Neural cell (in vitro differentiated cells): ENCODE measurements around the gene WASF1. TPM values are rescaled to one million over a fixed set of nuclear protein-coding genes. Genes with fewer than 3 reads are reported as not detected.

Source experiments
- H2AFZ ChIP-seq: fragments of 200-600, 300-800 bp; sonication (generic), shearing (Covaris generic); 2 replicates; pipeline ENCODE4 v1.6.0; 2014; ENCODE audit warnings: low read depth, mild to moderate bottlenecking, antibody characterized with exemption, low read length, moderate library complexity
- H3F3A ChIP-seq: fragments of 200-600 bp; shearing (Covaris generic); 2 replicates; pipeline ENCODE4 v1.6.1; 2016; ENCODE audit warnings: mild to moderate bottlenecking, moderate library complexity, mixed read lengths, antibody characterized with exemption, low read length; ENCODE audit not compliant: insufficient read depth, poor library complexity, severe bottlenecking
- H3K27ac ChIP-seq: fragments of 200-600, 300-800 bp; sonication (generic), shearing (Covaris generic); 2 replicates; pipeline ENCODE4 v1.5.1; 2014; ENCODE audit warnings: mild to moderate bottlenecking, low read length, moderate library complexity
- H3K27me3 ChIP-seq: fragments of 300-800, 200-600 bp; sonication (generic), shearing (Covaris generic); 2 replicates; pipeline ENCODE4 v1.6.0; 2014; ENCODE audit warnings: mild to moderate bottlenecking, low read depth, low read length, moderate library complexity; ENCODE audit not compliant: insufficient read depth
- H3K36me3 ChIP-seq: fragments of 300-800, 200-600 bp; sonication (generic), shearing (Covaris generic); 2 replicates; pipeline ENCODE4 v1.5.1; 2014; ENCODE audit warnings: mild to moderate bottlenecking, antibody characterized with exemption, low read length, moderate library complexity; ENCODE audit not compliant: insufficient read depth
- H3K4me2 ChIP-seq: fragments of 300-800, 200-600 bp; sonication (generic), shearing (Covaris generic); 2 replicates; pipeline ENCODE4 v1.6.0; 2014; ENCODE audit warnings: mild to moderate bottlenecking, low read length
- H3K4me3 ChIP-seq: fragments of 300-800, 200-600 bp; sonication (generic), shearing (Covaris generic); 2 replicates; pipeline ENCODE4 v1.5.1; 2014; ENCODE audit warnings: mild to moderate bottlenecking, low read length, moderate library complexity
- H3K79me2 ChIP-seq: fragments of 200-600 bp; shearing (Covaris generic); replicated peaks from 2 replicates; pipeline ENCODE4 v1.6.0; 2014; ENCODE audit warnings: mild to moderate bottlenecking, low read length, moderate library complexity; ENCODE audit not compliant: insufficient read depth
- H3K9ac ChIP-seq: fragments of 300-800, 200-600 bp; sonication (generic), shearing (Covaris generic); 2 replicates; pipeline ENCODE4 v1.6.1; 2016; ENCODE audit warnings: mild to moderate bottlenecking, low read length, mixed read lengths
- H3K9me2 ChIP-seq: fragments of 200-600 bp; shearing (Covaris generic); 2 replicates; pipeline ENCODE4 v1.6.1; 2016; ENCODE audit warnings: mild to moderate bottlenecking, low read length, mixed read lengths; ENCODE audit not compliant: insufficient read depth
- H3K9me3 ChIP-seq: fragments of 200-600, 300-800 bp; sonication (generic), shearing (Covaris generic); 2 replicates; pipeline ENCODE4 v1.6.1; 2016; ENCODE audit warnings: mild to moderate bottlenecking, mixed run types, low read length, moderate library complexity, mixed read lengths
- H4K20me1 ChIP-seq: fragments of 200-600 bp; shearing (Covaris generic); 2 replicates; pipeline ENCODE4 v1.6.1; 2016; ENCODE audit warnings: mild to moderate bottlenecking, mixed run types; ENCODE audit not compliant: insufficient read depth
- CTCF ChIP-seq: fragments of 450-650 bp; IDR thresholded peaks from 2 replicates; pipeline ENCODE4 v1.5.1; 2014; ENCODE audit warnings: antibody characterized with exemption, mild to moderate bottlenecking, moderate library complexity; ENCODE audit not compliant: poor library complexity, severe bottlenecking
- EP300 ChIP-seq: fragments of 450-650 bp; conservative IDR thresholded peaks from 2 replicates; pipeline ENCODE4 v1.6.1; 2014; ENCODE audit warnings: antibody characterized with exemption, mild to moderate bottlenecking, moderate library complexity; ENCODE audit not compliant: poor library complexity, severe bottlenecking
- EZH2 ChIP-seq: fragments of 200-600, 300-800 bp; shearing (Covaris generic), sonication (generic); IDR thresholded peaks from 2 replicates; pipeline ENCODE4 v1.6.1; 2014; ENCODE audit warnings: antibody characterized with exemption, low read length, borderline replicate concordance, mild to moderate bottlenecking; ENCODE audit not compliant: insufficient read depth, poor library complexity, severe bottlenecking
- MXI1 ChIP-seq: fragments of 450-650 bp; conservative IDR thresholded peaks from 2 replicates; pipeline ENCODE4 v1.6.1; 2014; ENCODE audit warnings: antibody characterized with exemption, mild to moderate bottlenecking; ENCODE audit not compliant: poor library complexity, severe bottlenecking
- POLR2AphosphoS5 ChIP-seq: IDR thresholded peaks from 2 replicates; pipeline ENCODE4 v1.6.1; 2012
- RAD21 ChIP-seq: fragments of 450-650 bp; conservative IDR thresholded peaks from 2 replicates; pipeline ENCODE4 v1.6.1; 2014; ENCODE audit warnings: antibody characterized with exemption, mild to moderate bottlenecking, moderate library complexity
- REST ChIP-seq: IDR thresholded peaks from 2 replicates; pipeline ENCODE4 v1.6.1; 2012; ENCODE audit warnings: borderline replicate concordance
- SMC3 ChIP-seq: fragments of 450-650 bp; conservative IDR thresholded peaks from 2 replicates; pipeline ENCODE4 v1.6.1; 2014; ENCODE audit warnings: antibody characterized with exemption, mild to moderate bottlenecking, moderate library complexity; ENCODE audit not compliant: poor library complexity
- TAF1 ChIP-seq: IDR thresholded peaks from 2 replicates; pipeline ENCODE4 v1.6.1; 2012; ENCODE audit warnings: low read depth
- polyA plus RNA-seq: library from polyadenylated mRNA; depleted of rRNA; stranded (reverse); fragments of >200 nt; gene quantifications from 2 replicates; pipeline ENCODE4 v1.2.3, GENCODE V29; 2014

The WASF1 gene
- polyA plus RNA-seq, 1 donor from 2014 or later = 89.7 TPM

GRCh38 chr6:110089323-110089722, 90.1 kb downstream of the WASF1 start:
- Histone ChIP-seq H3K79me2 (no peaks in the 10 kb centered on the region), H3K9me3 (no peaks in the 10 kb centered on the region), H3K27ac (no peak overlapping the region), H3K9ac (no peak overlapping the region), H3K4me2 (no peak overlapping the region), H3F3A (no peaks in the 10 kb centered on the region), H3K36me3 (peaks cover 5% of the 10 kb centered on the region), H2AFZ (no peak overlapping the region), H3K27me3 (no peaks in the 10 kb centered on the region), H4K20me1 (no peaks in the 10 kb centered on the region), H3K4me3 (no peak overlapping the region), H3K9me2 (no peaks in the 10 kb centered on the region)
- TF ChIP-seq SMC3 = no peak
- no peak for TF ChIP-seq EP300
- no peak for TF ChIP-seq REST
- TF ChIP-seq RAD21 = no peak
- TF ChIP-seq MXI1 = no peak
- no peak for TF ChIP-seq EZH2
- TF ChIP-seq CTCF = no peak
- no peak for TF ChIP-seq POLR2AphosphoS5
- no peak for TF ChIP-seq TAF1

- Histone ChIP-seq H3K27ac (no peak overlapping the region), H3K27me3 (no peaks in the 10 kb centered on the region), H3K9me3 (no peaks in the 10 kb centered on the region), H3K36me3 (no peaks in the 10 kb centered on the region), H3K4me2 (no peak overlapping the region), H3K4me3 (no peak overlapping the region), H4K20me1 (no peaks in the 10 kb centered on the region), H3K9ac (no peak overlapping the region), H2AFZ (no peak overlapping the region), H3K9me2 (no peaks in the 10 kb centered on the region), H3F3A (no peaks in the 10 kb centered on the region), H3K79me2 (no peaks in the 10 kb centered on the region)
- TF ChIP-seq SMC3 (no peak), MXI1 (no peak), EZH2 (no peak), EP300 (no peak), TAF1 (no peak), REST (no peak), RAD21 (no peak), POLR2AphosphoS5 (no peak), CTCF (no peak)
These were observed 94.2 kb downstream of the WASF1 start for GRCh38 chr6:110085285-110085684.
